ENCODE measurements around the gene CADM2. TPM values are rescaled to one million over a fixed set of nuclear protein-coding genes. Genes with fewer than 3 reads are reported as not detected.

The CADM2 gene
- total RNA-seq, 1 experiment from 2014 or later, result not detected

DNA sequence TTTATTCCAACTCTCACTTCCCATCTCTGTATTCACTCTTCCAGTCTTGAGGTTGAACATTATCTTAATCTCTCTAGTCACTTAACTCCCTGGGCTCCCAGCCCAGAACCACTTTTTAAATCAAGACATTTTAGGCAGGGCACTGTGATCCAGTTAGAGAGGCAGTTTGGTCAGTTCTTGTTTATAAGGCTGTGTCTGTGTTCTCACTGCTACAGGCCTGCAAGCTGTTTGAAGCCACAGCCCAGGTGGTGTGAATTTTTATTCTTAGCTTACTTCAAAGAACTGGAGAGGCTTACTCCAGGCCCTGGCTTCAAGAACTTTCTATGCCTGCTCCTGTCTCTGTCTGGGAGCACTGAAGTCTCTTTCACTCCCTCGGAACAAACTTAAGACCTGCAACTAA lies 906.1 kb downstream of the CADM2 start:
- no peak overlapping the region for H2AFZ ChIP-seq (ENCODE audit: low read depth, low read length, poor library complexity, severe bottlenecking)
- no peak for ATAC-seq
- no peak overlapping the region for H3K4me2 ChIP-seq (ENCODE audit: low read length)
- H3K36me3 ChIP-seq (ENCODE audit: control insufficient read depth in 1 of 2, insufficient read depth in 2 of 2, low read length in 2 of 2), result no peaks in the 10 kb centered on the region
- no peak overlapping the region for H3K9ac ChIP-seq (ENCODE audit: low read length)
- H3K27ac ChIP-seq (ENCODE audit: low read depth, low read length), result no peak overlapping the region
- TF ChIP-seq EZH2 (IDR thresholded peaks at IDR 0.05) (no peak), RAD21 (IDR thresholded peaks at IDR 0.05; ENCODE audit: low read depth) (no peak), ZFX (IDR thresholded peaks at IDR 0.05) (no peak), YY1 (IDR thresholded peaks at IDR 0.05; ENCODE audit: extremely low read depth, insufficient replicate concordance, low read depth, low read length) (no peak), CBX3 (IDR thresholded peaks at IDR 0.05; ENCODE audit: low read depth) (no peak), MAX (IDR thresholded peaks at IDR 0.05) (no peak)
- TF ChIP-seq, protein P1, sequence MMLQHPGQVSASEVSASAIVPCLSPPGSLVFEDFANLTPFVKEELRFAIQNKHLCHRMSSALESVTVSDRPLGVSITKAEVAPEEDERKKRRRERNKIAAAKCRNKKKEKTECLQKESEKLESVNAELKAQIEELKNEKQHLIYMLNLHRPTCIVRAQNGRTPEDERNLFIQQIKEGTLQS (IDR thresholded peaks at IDR 0.05), result no peak
- ChIA-PET RAD21 (ENCODE audit: low non-redundant PET in 1 of 2, low total read pairs in 2 of 2, uncharacterized antibody in 2 of 2, unreplicated experiment in 2 of 2) (no interaction called here), CTCF (no interaction called here), POLR2A (no interaction called here)
- no peaks in the 10 kb centered on the region for H3K27me3 ChIP-seq (ENCODE audit: insufficient read depth, low read length)
- H4K20me1 ChIP-seq (ENCODE audit: insufficient read depth), result no peaks in the 10 kb centered on the region
- H3K9me2 ChIP-seq (ENCODE audit: insufficient read depth), result no peaks in the 10 kb centered on the region
- no peaks in the 10 kb centered on the region for H3K4me1 ChIP-seq (ENCODE audit: control insufficient read depth in 1 of 2, insufficient read depth in 2 of 2, low read length in 2 of 2)
- H3K79me2 ChIP-seq (ENCODE audit: insufficient read depth, low read length), result no peaks in the 10 kb centered on the region
- DNase-seq (ENCODE audit: low read depth, low spot score), result no peak
- peaks cover 4 to 32% of the 10 kb centered on the region in 2 experiments; a peak in 2 of 4 replicates for H3K9me3 ChIP-seq (ENCODE audit: control insufficient read depth in 1 of 2, insufficient read depth in 1 of 2, low read depth in 1 of 2, low read length in 2 of 2)
- no TSS peak for BruUV-seq (replicated peaks)
- no peak overlapping the region for H3K4me3 ChIP-seq (replicated peaks in 1 of 2; ENCODE audit: low read depth in 1 of 2, low read length in 2 of 2)
- intact Hi-C loops (cut with micrococcal nuclease), result no loop called here

DNA sequence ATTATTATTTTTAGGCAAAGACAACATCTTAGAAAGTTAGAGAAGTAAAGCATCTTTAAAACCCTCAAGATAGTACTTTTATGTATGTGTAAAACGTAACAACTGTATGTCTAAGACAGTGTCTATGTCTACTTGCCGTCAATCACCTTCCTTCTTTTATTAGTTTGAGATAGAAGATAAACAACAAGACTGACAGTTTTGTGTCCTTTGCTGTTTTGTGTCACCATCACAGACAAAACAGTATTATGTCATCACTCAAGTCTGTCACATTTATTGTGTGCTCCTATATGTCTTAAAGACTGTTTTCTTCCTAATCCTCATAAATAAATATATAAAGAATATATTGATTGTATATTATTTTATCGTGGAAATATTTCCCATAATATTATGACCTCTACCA lies 908.3 kb downstream of the CADM2 start:
- RAD21 ChIA-PET (ENCODE audit: low non-redundant PET in 1 of 2, low total read pairs in 2 of 2, uncharacterized antibody in 2 of 2, unreplicated experiment in 2 of 2), result no interaction called here
- intact Hi-C loops (cut with micrococcal nuclease), result no loop called here
- no peak overlapping the region for H3K4me2 ChIP-seq (ENCODE audit: low read length)
- CTCF ChIA-PET, result no interaction called here
- DNase-seq (ENCODE audit: low read depth, low spot score) (no peak), ATAC-seq (no peak)
- POLR2A ChIA-PET, result no interaction called here
- H3K9ac ChIP-seq (ENCODE audit: low read length), result no peak overlapping the region
- H2AFZ ChIP-seq (ENCODE audit: low read depth, low read length, poor library complexity, severe bottlenecking), result no peak overlapping the region
- BruUV-seq (replicated peaks), result no TSS peak
- H3K4me3 ChIP-seq (replicated peaks in 1 of 2; ENCODE audit: low read depth in 1 of 2, low read length in 2 of 2), result no peak overlapping the region
- no peaks in the 10 kb centered on the region for H3K36me3 ChIP-seq (ENCODE audit: control insufficient read depth in 1 of 2, insufficient read depth in 2 of 2, low read length in 2 of 2)
- no peaks in the 10 kb centered on the region for H3K9me2 ChIP-seq (ENCODE audit: insufficient read depth)
- H3K27ac ChIP-seq (ENCODE audit: low read depth, low read length), result no peak overlapping the region
- H3K9me3 ChIP-seq (ENCODE audit: control insufficient read depth in 1 of 2, insufficient read depth in 1 of 2, low read depth in 1 of 2, low read length in 2 of 2), result peaks cover 7 to 32% of the 10 kb centered on the region in 2 experiments; a peak in 2 of 4 replicates
- H3K27me3 ChIP-seq (ENCODE audit: insufficient read depth, low read length), result no peaks in the 10 kb centered on the region
- no peaks in the 10 kb centered on the region for H3K4me1 ChIP-seq (ENCODE audit: control insufficient read depth in 1 of 2, insufficient read depth in 2 of 2, low read length in 2 of 2)
- no peaks in the 10 kb centered on the region for H4K20me1 ChIP-seq (ENCODE audit: insufficient read depth)
- H3K79me2 ChIP-seq (ENCODE audit: insufficient read depth, low read length), result no peaks in the 10 kb centered on the region
- TF ChIP-seq CBX3 (IDR thresholded peaks at IDR 0.05; ENCODE audit: low read depth) (no peak), RAD21 (IDR thresholded peaks at IDR 0.05; ENCODE audit: low read depth) (no peak), FOSL1 (IDR thresholded peaks at IDR 0.05; ENCODE audit: low read depth) (no peak), POLR2AphosphoS5 (IDR thresholded peaks at IDR 0.05; ENCODE audit: low read depth, low read length) (no peak), ELF1 (IDR thresholded peaks at IDR 0.05; ENCODE audit: borderline replicate concordance, low read depth) (no peak), JUND (IDR thresholded peaks at IDR 0.05) (no peak), ZFX (IDR thresholded peaks at IDR 0.05) (no peak), EZH2phosphoT487 (IDR thresholded peaks at IDR 0.05; ENCODE audit: borderline replicate concordance) (no peak), CTCF (IDR thresholded peaks at IDR 0.05 in 2 of 3, conservative IDR thresholded peaks at IDR 0.05 in 1 of 3; ENCODE audit: borderline replicate concordance in 1 of 3, insufficient read depth in 1 of 3, low read depth in 2 of 3, low read length in 2 of 3) (no peak), SRF (IDR thresholded peaks at IDR 0.05; ENCODE audit: low read depth) (no peak), EGR1 (IDR thresholded peaks at IDR 0.05; ENCODE audit: low read depth) (no peak), MAX (IDR thresholded peaks at IDR 0.05) (no peak)
- TF ChIP-seq, protein P2, sequence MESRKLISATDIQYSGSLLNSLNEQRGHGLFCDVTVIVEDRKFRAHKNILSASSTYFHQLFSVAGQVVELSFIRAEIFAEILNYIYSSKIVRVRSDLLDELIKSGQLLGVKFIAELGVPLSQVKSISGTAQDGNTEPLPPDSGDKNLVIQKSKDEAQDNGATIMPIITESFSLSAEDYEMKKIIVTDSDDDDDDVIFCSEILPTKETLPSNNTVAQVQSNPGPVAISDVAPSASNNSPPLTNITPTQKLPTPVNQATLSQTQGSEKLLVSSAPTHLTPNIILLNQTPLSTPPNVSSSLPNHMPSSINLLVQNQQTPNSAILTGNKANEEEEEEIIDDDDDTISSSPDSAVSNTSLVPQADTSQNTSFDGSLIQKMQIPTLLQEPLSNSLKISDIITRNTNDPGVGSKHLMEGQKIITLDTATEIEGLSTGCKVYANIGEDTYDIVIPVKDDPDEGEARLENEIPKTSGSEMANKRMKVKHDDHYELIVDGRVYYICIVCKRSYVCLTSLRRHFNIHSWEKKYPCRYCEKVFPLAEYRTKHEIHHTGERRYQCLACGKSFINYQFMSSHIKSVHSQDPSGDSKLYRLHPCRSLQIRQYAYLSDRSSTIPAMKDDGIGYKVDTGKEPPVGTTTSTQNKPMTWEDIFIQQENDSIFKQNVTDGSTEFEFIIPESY (IDR thresholded peaks at IDR 0.05; ENCODE audit: extremely low read depth, insufficient replicate concordance, low read length), result no peak
- TF ChIP-seq, protein P1 (IDR thresholded peaks at IDR 0.05), result no peak
